Upper lobe of right lung (tissue), 1 donor: ENCODE results near the gene PRDM10. TPM values are rescaled to one million over a fixed set of nuclear protein-coding genes. Genes with fewer than 3 reads are reported as not detected.

Experiments used
- ATAC-seq: fragments of 200-7000 bp; cut with Tn5 transposase; one replicate; pipeline ENCODE4 v1.9.1; 2020; ENCODE audit warnings: mild to moderate bottlenecking, moderate library complexity
- DNase-seq: peaks from one replicate; pipeline ENCODE4 v3.0.0-alpha.2; 2020
- H3K27ac ChIP-seq: fragments of 200-600 bp; one replicate; pipeline ENCODE4 v1.8.0; 2022
- H3K27me3 ChIP-seq: fragments of 200-600 bp; one replicate; pipeline ENCODE4 v1.8.0; 2022; ENCODE audit warnings: mild to moderate bottlenecking
- H3K36me3 ChIP-seq: fragments of 200-600 bp; one replicate; pipeline ENCODE4 v1.8.0; 2022
- H3K4me1 ChIP-seq: fragments of 200-600 bp; one replicate; pipeline ENCODE4 v1.8.0; 2022
- H3K4me3 ChIP-seq: fragments of 200-600 bp; one replicate; pipeline ENCODE4 v1.8.0; 2022; ENCODE audit warnings: mild to moderate bottlenecking
- H3K9me3 ChIP-seq: fragments of 200-600 bp; one replicate; pipeline ENCODE4 v1.8.0; 2022
- CTCF ChIP-seq: fragments of 200-600 bp; IDR thresholded peaks from one replicate; pipeline ENCODE4 v1.8.0; 2022; ENCODE audit warnings: antibody characterized with exemption
- intact Hi-C: fragments of 100-400 bp; cut with DNase I; formaldehyde crosslinking; loops from one replicate; pipeline ENCODE4 v1.11.0; 2022
- total RNA-seq: library from RNA; stranded (reverse); fragmentation: NEBNext Ultra II Directional; extraction: Animal tissue kit (Norgen Biotek cat#: 25700); gene quantifications from one replicate; pipeline ENCODE4 v1.2.1, GENCODE V29; 2021
- donor health status: DM: no; HTN: yes; CAD: no; lungs with severe emphysema.

Gene PRDM10
- total RNA-seq, 1 donor from 2014 or later = 15.7 TPM

DNA sequence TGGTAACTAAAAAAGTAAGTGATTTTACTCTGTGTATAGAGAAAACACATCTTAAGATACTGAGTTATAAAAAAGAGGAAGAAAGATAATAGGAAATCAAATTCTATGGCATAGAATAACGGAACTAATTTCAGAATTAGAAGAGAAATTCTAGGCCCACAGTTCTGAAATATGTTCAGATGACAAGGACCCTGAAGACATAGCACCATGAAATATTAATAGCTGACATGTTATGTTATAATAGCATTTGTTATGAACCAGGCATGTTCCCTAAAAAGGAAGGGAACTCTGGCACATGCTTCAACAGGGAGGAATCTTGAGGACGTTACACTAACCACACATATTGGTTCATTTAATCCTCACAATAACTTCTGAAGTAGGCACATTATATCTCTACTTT lies 32.7 kb downstream of the PRDM10 start:
- TF ChIP-seq CTCF = no peak
- H3K27ac ChIP-seq = no peak overlapping the region
- intact Hi-C loops = no loop called here
- H3K4me1 ChIP-seq = peaks cover 3% of the 10 kb centered on the region
- no peaks in the 10 kb centered on the region for H3K36me3 ChIP-seq
- ATAC-seq (no peak), DNase-seq (no peak)
- no peaks in the 10 kb centered on the region for H3K27me3 ChIP-seq
- H3K9me3 ChIP-seq = no peaks in the 10 kb centered on the region
- no peak overlapping the region for H3K4me3 ChIP-seq

DNA sequence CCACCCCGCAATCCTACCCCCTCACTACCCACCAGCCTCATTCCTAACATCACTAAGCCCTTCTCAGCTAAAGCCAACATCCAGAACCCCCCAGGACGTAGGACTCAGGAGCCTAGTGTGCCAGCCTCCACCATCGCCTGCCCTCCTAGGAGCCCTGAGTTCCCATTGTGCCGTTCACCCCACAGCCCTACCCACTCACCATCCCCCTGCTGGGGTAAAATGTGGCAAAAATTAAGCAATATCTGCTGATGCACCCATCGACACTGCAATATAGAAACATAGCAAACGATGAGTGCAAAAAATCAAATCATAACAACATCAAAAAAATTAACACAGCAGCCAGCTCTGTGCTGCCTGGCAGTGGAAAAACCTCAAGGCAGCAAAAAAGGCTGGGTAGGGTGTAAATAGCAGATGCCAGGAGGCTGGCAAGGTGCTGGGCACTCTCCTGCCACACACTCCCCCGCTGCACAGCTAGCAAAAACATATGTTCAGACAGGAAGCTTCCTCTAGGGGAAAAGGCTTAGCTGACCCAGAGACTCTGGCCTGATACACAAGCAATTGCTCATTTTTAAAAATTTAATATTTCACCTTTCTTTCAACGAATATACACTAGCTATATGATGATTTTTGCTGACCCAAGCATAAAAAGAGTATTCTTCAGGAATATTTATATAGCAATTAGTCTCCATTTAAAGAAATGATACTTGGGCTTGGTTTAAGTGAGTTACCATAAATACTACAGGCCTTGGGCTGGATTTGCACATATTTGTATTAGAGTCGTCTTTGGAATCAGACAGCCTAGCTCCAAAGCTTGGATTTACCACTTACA lies 33.8 kb downstream of the PRDM10 start:
- no peak for TF ChIP-seq CTCF
- no peaks in the 10 kb centered on the region for H3K27me3 ChIP-seq
- peak; percentile 46 for ATAC-seq

GRCh38 chr11:129967996-129968395 lies 34.6 kb downstream of the PRDM10 start:
- H3K4me3 ChIP-seq = no peak overlapping the region
- H3K9me3 ChIP-seq = no peaks in the 10 kb centered on the region
- H3K36me3 ChIP-seq = no peaks in the 10 kb centered on the region
- no peak for TF ChIP-seq CTCF
- ATAC-seq (no peak), DNase-seq (no peak)
- no peak overlapping the region for H3K27ac ChIP-seq
- peaks cover 7% of the 10 kb centered on the region for H3K4me1 ChIP-seq
- no peaks in the 10 kb centered on the region for H3K27me3 ChIP-seq
- intact Hi-C loops = no loop called here

More for the DNA sequence above, 33.8 kb downstream of the PRDM10 start:
- DNase-seq = no peak
- peaks cover 3% of the 10 kb centered on the region for H3K4me1 ChIP-seq
- H3K4me3 ChIP-seq = no peak overlapping the region
- H3K27ac ChIP-seq = no peak overlapping the region
- H3K9me3 ChIP-seq = no peaks in the 10 kb centered on the region
- H3K36me3 ChIP-seq = no peaks in the 10 kb centered on the region
- intact Hi-C loops = no loop called here

GRCh38 chr11:129965248-129965647 lies 37.4 kb downstream of the PRDM10 start:
- no peak overlapping the region for H3K27ac ChIP-seq
- peaks cover 7% of the 10 kb centered on the region for H3K4me1 ChIP-seq
- no peaks in the 10 kb centered on the region for H3K36me3 ChIP-seq
- no peaks in the 10 kb centered on the region for H3K9me3 ChIP-seq
- H3K4me3 ChIP-seq = no peak overlapping the region
- no peak for TF ChIP-seq CTCF
- no peaks in the 10 kb centered on the region for H3K27me3 ChIP-seq
- DNase-seq (no peak), ATAC-seq (no peak)
- intact Hi-C loops = no loop called here

GRCh38 chr11:129960216-129961214 lies 42.1 kb downstream of the PRDM10 start:
- Histone ChIP-seq H3K4me3 (no peak overlapping the region), H3K36me3 (peaks cover 20% of the 10 kb centered on the region), H3K4me1 (peaks cover 4% of the 10 kb centered on the region), H3K27ac (no peak overlapping the region), H3K27me3 (no peaks in the 10 kb centered on the region), H3K9me3 (no peaks in the 10 kb centered on the region)
- no peak for DNase-seq
- TF ChIP-seq CTCF = no peak
- intact Hi-C loops = no loop called here
- ATAC-seq = peak; percentile 54
